ENCODE results near the gene ADH4. TPM values are rescaled to one million over a fixed set of nuclear protein-coding genes. Genes with fewer than 3 reads are reported as not detected.

The ADH4 gene
- not detected in 5 replicates for total RNA-seq (2022; extraction: Qiagen RNA extraction; ENCODE audit: low read depth)

DNA sequence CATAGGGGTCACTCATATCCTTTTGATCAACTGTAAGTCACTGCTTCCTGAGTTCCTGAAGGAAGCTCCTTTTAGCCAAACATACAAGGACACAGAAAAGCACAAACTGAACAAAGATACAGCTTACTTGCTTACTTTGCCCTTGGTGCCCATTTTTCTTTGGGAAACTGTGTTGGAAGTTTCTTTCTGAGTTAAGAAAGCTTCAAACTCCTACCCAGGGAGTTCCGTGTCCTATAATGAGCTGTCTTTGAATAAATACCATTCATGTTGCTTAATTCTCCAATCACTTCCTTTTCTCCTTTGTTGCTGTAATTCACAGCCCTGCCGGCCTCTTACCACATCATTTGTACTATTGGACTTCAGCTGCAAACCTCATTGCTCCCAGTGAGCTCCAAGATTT lies at the start of gene ADH4:
ADH4 (minus strand) TSS at position 228 of the 400 bp plus-strand sequence; CDS start at position 153, 75 bp downstream.

GRCh38 chr4:99088481-99089365 lies 55.4 kb downstream of the ADH4 start, which contains the start of gene ADH5:
Gene ADH5 (minus strand): TSS chr4:99088788. CDS start chr4:99088700, 88 bp downstream.

Other genes with a start within 250 kb of the ADH4 start
- 86.5 to 139 TPM (median 97.7 TPM) in 5 replicates for gene EIF4E, start 215.2 kb downstream of the ADH4 start, total RNA-seq (2022; extraction: Qiagen RNA extraction; ENCODE audit: low read depth)
- gene METAP1, start 148.6 kb downstream of the ADH4 start, total RNA-seq (2022; extraction: Qiagen RNA extraction; ENCODE audit: low read depth): 47.1 to 68.1 TPM (median 56.9 TPM) in 5 replicates
- gene ADH5, start 55.5 kb downstream of the ADH4 start, total RNA-seq (2022; extraction: Qiagen RNA extraction; ENCODE audit: low read depth): 97.0 to 141 TPM (median 106 TPM) in 5 replicates
- gene ADH6, start 74.9 kb upstream of the ADH4 start, total RNA-seq (2022; extraction: Qiagen RNA extraction; ENCODE audit: low read depth): 0.05 to 0.06 TPM in 2 of 5 replicates, not detected in the others
- not detected in 5 replicates for gene ADH1A, start 146.7 kb upstream of the ADH4 start, total RNA-seq (2022; extraction: Qiagen RNA extraction; ENCODE audit: low read depth)
- not detected in 5 replicates for gene ADH1B, start 177.1 kb upstream of the ADH4 start, total RNA-seq (2022; extraction: Qiagen RNA extraction; ENCODE audit: low read depth)
- gene ADH1C, start 208.4 kb upstream of the ADH4 start, total RNA-seq (2022; extraction: Qiagen RNA extraction; ENCODE audit: low read depth): not detected in 5 replicates

All from A549 treated with DMSO at 1 μM for 4 hours (cell line).